Stimulated activated CD8-positive, alpha-beta memory T cell treated with anti-CD3 and anti-CD28 coated beads, Interleukin-15, amount 100 ng/mL, for 4 hours (primary cell): ENCODE data around the gene GIT1.

Experiments used
- DNase-seq, 2 donors: peaks; one replicate each; pipeline ENCODE4 v3.0.0-alpha.2; 2020; ENCODE audit warnings: low read depth in 2 of 2

GIT1 gene

GRCh38 chr17:29579866-29580771 is 9.3 kb downstream of the GIT1 start:
- DNase-seq: peak; percentile 76 to 82

- no peak for DNase-seq
Observed at GRCh38 chr17:29578626-29579485, 10.6 kb downstream of the GIT1 start.

GRCh38 chr17:29577385-29578211 is 11.8 kb downstream of the GIT1 start:
- DNase-seq: no peak

DNA sequence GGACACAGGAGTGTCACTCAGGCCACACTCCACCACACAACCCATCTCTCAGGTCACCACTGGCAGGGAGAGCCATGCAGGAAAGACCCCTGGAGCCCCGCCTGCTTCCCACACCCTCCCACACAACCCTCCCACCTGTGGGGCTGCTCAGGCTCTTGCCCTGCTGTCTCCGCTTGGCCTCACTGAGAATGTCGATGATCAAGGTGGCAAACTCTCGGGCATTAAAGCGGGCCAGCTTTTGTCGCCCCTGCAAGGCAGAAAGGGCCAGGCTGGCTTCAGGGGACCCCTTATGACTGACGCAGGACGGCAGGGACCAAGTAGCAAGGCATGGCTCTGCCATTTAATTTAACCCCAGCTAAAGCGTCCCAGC is 12.5 kb downstream of the GIT1 start:
- DNase-seq: no peak

GRCh38 chr17:29576214-29577000 is 13.0 kb downstream of the GIT1 start:
- DNase-seq: no peak

- no peak for DNase-seq
Observed at GRCh38 chr17:29575511-29576213, 13.8 kb downstream of the GIT1 start.

GRCh38 chr17:29574732-29575510 is 14.5 kb downstream of the GIT1 start:
- DNase-seq: no peak

- no peak for DNase-seq
Observed at GRCh38 chr17:29573871-29574731, 15.3 kb downstream of the GIT1 start.

- DNase-seq: no peak
Observed at GRCh38 chr17:29573558-29573869, 15.9 kb downstream of the GIT1 start.

DNA sequence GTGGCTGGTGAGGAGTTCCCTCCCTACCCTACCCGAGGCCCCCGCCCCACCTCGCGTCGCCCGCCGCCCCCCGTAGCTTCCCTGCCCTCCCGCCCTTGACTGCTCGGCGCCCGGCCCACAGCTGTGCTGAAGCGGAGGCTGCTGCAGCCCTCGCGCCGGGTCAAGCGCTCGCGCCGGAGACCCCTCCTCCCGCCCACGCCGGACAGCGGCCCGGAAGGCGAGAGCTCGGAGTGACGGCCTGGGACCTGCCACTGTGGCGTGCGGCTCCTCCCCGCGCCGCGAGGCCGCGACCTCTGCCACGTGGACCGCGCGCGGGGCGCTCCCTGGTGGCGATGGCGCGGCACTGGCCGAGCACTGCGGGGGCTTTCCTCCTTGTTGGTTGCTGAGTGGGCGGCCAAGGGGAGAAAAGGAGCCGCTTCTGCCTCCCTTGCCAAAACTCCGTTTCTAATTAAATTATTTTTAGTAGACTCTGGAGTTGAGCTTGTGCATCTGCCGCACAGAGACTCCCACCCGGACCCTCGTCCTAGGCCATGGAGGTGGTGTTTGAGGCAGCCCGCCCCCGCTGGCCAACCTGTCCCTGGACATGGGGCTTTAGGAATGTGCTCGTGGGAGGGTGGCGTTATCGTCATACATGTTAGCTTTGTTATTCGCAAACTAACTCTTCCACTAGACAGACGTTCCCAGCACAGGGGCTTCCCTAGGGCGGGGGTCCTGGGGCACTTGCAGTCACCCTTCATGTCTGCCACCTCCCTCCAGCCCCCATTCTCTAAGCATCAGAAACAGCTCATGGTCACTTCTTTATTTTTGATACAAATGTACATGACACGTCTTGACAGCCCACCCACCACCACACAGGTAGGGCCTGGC is 16.5 kb downstream of the GIT1 start:
- DNase-seq: peak in 1 of 2 donors; percentile 49

DNA sequence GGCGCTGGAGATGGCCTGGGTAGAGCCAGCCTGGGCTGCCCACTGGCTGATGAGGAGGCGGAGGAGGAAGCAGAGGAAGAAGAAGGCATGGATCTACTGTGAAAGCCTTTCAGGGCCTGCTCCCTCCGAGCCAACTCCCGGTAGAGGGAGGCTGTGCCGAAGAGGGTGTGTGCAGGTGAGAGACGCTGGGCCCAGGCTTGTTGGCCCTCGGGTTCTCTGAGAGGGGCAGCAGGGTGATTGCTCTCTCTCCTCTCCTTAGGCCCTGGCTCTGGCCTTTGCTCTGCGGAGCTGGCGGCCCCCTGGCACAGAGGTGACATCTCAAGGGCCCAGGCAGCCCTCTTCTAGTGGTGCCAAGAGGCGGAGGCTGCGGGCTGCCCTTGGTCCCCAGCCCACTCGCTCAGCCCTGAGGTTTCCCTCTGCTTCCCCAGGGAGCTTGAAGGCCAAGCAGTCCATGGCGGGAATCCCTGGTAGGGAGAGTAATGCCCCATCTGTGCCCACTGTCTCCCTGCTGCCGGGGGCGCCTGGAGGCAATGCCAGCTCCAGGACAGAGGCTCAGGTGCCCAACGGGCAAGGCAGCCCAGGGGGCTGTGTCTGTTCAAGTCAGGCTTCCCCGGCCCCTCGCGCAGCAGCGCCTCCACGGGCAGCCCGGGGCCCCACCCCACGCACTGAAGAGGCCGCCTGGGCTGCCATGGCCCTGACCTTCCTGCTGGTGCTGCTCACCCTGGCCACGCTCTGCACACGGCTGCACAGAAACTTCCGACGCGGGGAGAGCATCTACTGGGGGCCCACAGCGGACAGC is 17.4 kb downstream of the GIT1 start:
- DNase-seq: no peak

DNA sequence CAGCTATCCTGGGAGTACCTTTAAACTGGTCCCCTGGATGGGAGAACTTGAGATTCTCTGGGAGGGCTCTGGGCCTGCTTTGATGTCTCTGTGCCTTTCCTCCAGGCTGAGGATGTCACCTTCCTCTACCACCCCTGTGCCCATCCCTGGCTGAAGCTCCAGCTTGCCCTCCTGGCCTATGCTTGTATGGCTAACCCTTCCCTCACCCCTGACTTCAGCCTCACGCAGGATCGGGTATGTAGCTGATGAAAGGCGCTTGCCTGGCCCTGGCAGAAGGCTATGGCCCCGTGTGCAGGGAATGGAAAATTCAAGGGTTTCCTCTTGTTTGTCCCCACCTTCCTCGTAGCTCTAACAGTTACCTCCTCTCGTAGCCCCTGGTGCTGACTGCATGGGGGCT is 18.0 kb downstream of the GIT1 start:
- no peak for DNase-seq

- no peak for DNase-seq
Observed at GRCh38 chr17:29570521-29570920, 18.9 kb downstream of the GIT1 start.

DNA sequence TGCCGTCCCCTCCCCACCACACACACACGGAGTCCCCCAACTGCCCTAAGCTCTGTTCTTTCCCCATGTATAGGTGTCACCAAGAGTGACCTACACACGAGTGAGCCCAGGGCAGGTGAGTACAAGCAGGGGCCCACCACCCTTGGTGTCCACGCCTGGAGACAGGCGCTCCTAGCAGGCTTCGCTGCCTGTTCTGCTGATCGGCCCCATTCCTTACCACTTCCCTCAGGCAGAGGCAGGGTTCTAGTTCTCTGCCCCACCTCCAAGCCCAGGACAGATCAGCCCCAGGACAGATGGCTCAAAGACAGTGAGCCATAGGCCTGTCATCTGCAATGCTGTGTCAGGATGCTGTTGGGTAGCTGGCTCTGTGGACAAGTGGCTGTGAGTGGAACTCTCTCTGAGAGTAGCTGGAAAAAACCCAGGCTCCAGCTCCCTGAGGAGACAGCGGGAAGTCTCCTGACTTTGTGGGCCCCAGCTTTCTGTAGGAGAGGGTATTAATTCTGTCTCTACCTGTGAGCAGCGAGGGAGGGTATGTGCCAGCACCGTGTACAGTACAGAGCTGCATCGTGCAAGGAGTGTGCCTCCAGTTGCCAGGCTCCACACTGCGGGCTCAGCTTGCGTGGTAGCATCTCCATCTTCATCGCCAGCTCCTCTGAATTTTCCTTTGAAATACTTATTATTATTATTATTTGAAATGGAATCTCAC is 20.1 kb downstream of the GIT1 start:
- no peak for DNase-seq

DNA sequence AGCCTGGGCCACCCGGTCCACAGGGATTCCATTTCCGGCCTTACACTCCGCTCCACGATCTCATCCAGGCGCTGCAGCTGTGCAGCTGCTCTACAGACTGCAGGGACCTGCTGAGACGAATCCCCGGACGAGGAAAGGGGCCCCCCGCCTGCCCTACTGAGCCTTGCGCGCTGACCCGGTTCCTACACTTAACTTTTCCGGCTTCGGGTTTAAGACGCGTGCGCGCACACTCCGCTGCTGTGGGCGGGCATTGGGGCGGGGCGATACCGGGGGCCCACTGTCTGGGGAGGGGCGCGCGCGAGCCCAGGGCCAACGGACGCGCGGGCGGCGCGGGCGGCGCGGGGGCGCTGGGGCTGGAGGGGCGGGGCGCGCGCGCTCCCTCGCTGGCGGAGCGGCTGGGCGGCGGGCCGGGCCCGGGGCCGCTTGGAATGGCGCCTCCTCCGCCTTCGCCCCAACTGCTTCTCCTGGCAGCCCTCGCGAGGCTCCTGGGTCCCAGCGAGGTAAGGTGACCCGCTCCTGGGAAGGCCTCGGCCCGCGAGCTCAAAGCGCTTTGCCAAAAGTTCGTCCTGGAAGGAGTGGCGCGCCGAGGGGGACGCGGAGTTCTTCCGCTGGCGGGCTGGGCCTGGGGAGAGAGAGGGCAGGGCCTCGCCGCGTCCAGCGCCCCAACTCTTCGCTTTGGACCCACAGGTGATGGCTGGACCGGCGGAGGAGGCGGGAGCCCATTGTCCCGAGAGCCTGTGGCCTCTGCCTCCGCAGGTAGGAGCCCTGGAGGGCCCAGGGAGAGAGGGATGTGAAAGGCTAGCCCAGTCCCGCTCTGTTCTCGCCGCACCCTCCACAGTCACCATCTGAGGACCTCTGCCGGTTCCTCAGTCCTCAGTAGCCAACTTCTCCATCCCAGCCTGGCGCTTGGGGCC is 20.9 kb downstream of the GIT1 start, which contains the start of gene TP53I13:
Gene TP53I13, plus strand, starts transcription at position 371 of the 914 bp plus-strand sequence. Its CDS starts 58 bp downstream, at position 429.
- DNase-seq: peak; percentile 84 to 85
